WTC11 (cell line): ENCODE data around the gene PIGU. TPM values are rescaled to one million over a fixed set of nuclear protein-coding genes. Genes with fewer than 3 reads are reported as not detected.
"Not testable (repeated sequence)": the region's sequence is repeated elsewhere in the genome, so short reads cannot be mapped to it uniquely, and the experiment has no call there.

ENCODE experiments used
- ATAC-seq: fragments of 200-7000 bp; cut with Tn5 transposase; 2 replicates; pipeline ENCODE4 v1.10.0; 2021; ENCODE audit warnings: mild to moderate bottlenecking, moderate library complexity
- CTCF ChIA-PET: fragments of 300-600 bp; sonication (Branson Sonifier 250); formaldehyde crosslinking; loops from one replicate; lab custom pipeline; 2021; ENCODE audit warnings: antibody characterized with exemption; lab: Charles Lee
- POLR2A ChIA-PET: fragments of 350-600 bp; sonication (Branson Sonifier 250); formaldehyde crosslinking; loops from one replicate; lab custom pipeline; 2021; ENCODE audit warnings: antibody characterized with exemption; lab: Charles Lee
- DNase-seq: peaks from one replicate; pipeline ENCODE4 v3.0.0; 2021; ENCODE audit warnings: low spot score
- H3K27ac Mint-ChIP-seq: 2 replicates; pipeline ENCODE4 v1.8.0; 2021; ENCODE audit warnings: mixed read lengths
- H3K27me3 Mint-ChIP-seq: 2 replicates; pipeline ENCODE4 v1.8.0; 2021; ENCODE audit warnings: low read depth, mild to moderate bottlenecking, moderate library complexity, mixed read lengths
- H3K36me3 Mint-ChIP-seq: 2 replicates; pipeline ENCODE4 v1.8.0; 2021; ENCODE audit warnings: mixed read lengths
- H3K4me1 Mint-ChIP-seq: 2 replicates; pipeline ENCODE4 v1.8.0; 2022; ENCODE audit warnings: mixed read lengths
- H3K4me3 Mint-ChIP-seq: 2 replicates; pipeline ENCODE4 v1.8.0; 2021; ENCODE audit warnings: mild to moderate bottlenecking, moderate library complexity, mixed read lengths
- H3K9me3 Mint-ChIP-seq: 2 replicates; pipeline ENCODE4 v1.8.0; 2021; ENCODE audit warnings: mixed read lengths
- ATF1 ChIP-seq: sonication (generic); formaldehyde crosslinking; IDR thresholded peaks from 2 replicates; pipeline ENCODE4 v1.8.1; 2023; ENCODE audit warnings: mild to moderate bottlenecking, moderate library complexity, missing genetic modification reagents
- CTCF ChIP-seq: fragments of 200-600 bp; IDR thresholded peaks from 2 replicates; pipeline ENCODE4 v1.8.0; 2022; ENCODE audit warnings: antibody characterized with exemption
- FOXK1 ChIP-seq: sonication (generic); formaldehyde crosslinking; IDR thresholded peaks from 2 replicates; pipeline ENCODE4 v1.8.0; 2022; ENCODE audit warnings: mild to moderate bottlenecking, moderate library complexity, missing genetic modification reagents
- FOXP1 ChIP-seq: sonication (generic); formaldehyde crosslinking; IDR thresholded peaks from 2 replicates; pipeline ENCODE4 v1.8.0; 2022; ENCODE audit warnings: missing genetic modification reagents, mild to moderate bottlenecking, moderate library complexity, borderline replicate concordance
- GABPB1 ChIP-seq: sonication (generic); formaldehyde crosslinking; IDR thresholded peaks from 2 replicates; pipeline ENCODE4 v1.8.1; 2023; ENCODE audit warnings: mild to moderate bottlenecking, missing genetic modification reagents
- HMGA2 ChIP-seq: fragments of 250-450 bp; sonication (Bioruptor Pico); IDR thresholded peaks from 2 replicates; pipeline ENCODE4 v1.4.0; 2021; ENCODE audit warnings: mild to moderate bottlenecking, moderate library complexity
- IRF2 ChIP-seq: sonication (generic); formaldehyde crosslinking; IDR thresholded peaks from 2 replicates; pipeline ENCODE4 v1.8.0; 2022; ENCODE audit warnings: low read depth, missing genetic modification reagents, borderline replicate concordance
- JUN ChIP-seq: sonication (generic); formaldehyde crosslinking; IDR thresholded peaks from 2 replicates; pipeline ENCODE4 v1.8.0; 2023; ENCODE audit warnings: mild to moderate bottlenecking, missing genetic modification reagents
- OVOL2 ChIP-seq: fragments of 250-450 bp; sonication (Bioruptor Pico); IDR thresholded peaks from 2 replicates; pipeline ENCODE4 v1.9.0; 2021; ENCODE audit warnings: mild to moderate bottlenecking, borderline replicate concordance
- PRDM15 ChIP-seq: sonication (generic); formaldehyde crosslinking; IDR thresholded peaks from 2 replicates; pipeline ENCODE4 v1.8.0; 2022; ENCODE audit warnings: missing genetic modification reagents
- SP1 ChIP-seq: sonication (generic); formaldehyde crosslinking; conservative IDR thresholded peaks from 2 replicates; pipeline ENCODE4 v1.8.1; 2022; ENCODE audit warnings: missing genetic modification reagents
- STAT6 ChIP-seq: sonication (generic); formaldehyde crosslinking; conservative IDR thresholded peaks from 2 replicates; pipeline ENCODE4 v1.8.1; 2023; ENCODE audit warnings: mild to moderate bottlenecking, low read depth, missing genetic modification reagents, moderate library complexity
- ZNF281 ChIP-seq: sonication (generic); formaldehyde crosslinking; IDR thresholded peaks from 2 replicates; pipeline ENCODE4 v1.8.0; 2023; ENCODE audit warnings: mild to moderate bottlenecking, missing genetic modification reagents
- ZNF317 ChIP-seq: sonication (generic); formaldehyde crosslinking; IDR thresholded peaks from 2 replicates; pipeline ENCODE4 v1.8.1; 2023; ENCODE audit warnings: low read depth, mild to moderate bottlenecking, moderate library complexity, missing genetic modification reagents, borderline replicate concordance
- total RNA-seq: library from RNA; stranded (reverse); gene quantifications from 3 replicates; pipeline ENCODE4 v1.2.3, GENCODE V29; 2021

The PIGU gene
- total RNA-seq, 1 experiment from 2014 or later, result 24.8 TPM

- ATAC-seq, result no peak
- Mint-ChIP-seq H3K4me1 (no peaks in the 10 kb centered on the region), H3K9me3 (no peaks in the 10 kb centered on the region), H3K27ac (peak overlapping the region; percentile 23; the same call in 1 of the 2 replicates), H3K4me3 (no peak overlapping the region), H3K36me3 (no peaks in the 10 kb centered on the region), H3K27me3 (peaks cover 2% of the 10 kb centered on the region)
- DNase-seq, result no peak
- TF ChIP-seq SP1 (no peak), GABPB1 (CRISPR knock-in tag) (peak; percentile 37; the same call in 1 of the 2 replicates), OVOL2 (CRISPR knock-in tag) (no peak), ATF1 (CRISPR knock-in tag) (no peak), STAT6 (CRISPR knock-in tag) (no peak)
- ChIA-PET CTCF (no interaction called here), POLR2A (no interaction called here)
Observed at GRCh38 chr20:34717230-34718095, 40.6 kb upstream of the PIGU start.

- no peaks in the 10 kb centered on the region for H3K4me1 Mint-ChIP-seq
- DNase-seq (no peak), ATAC-seq (no peak)
- H3K27me3 Mint-ChIP-seq, result peaks cover 7% of the 10 kb centered on the region
- H3K4me3 Mint-ChIP-seq, result no peak overlapping the region
- no peaks in the 10 kb centered on the region for H3K9me3 Mint-ChIP-seq
- H3K36me3 Mint-ChIP-seq, result no peaks in the 10 kb centered on the region
- no peak overlapping the region for H3K27ac Mint-ChIP-seq
- CTCF ChIA-PET, result interaction anchor here (0.9 kb wide), 1 partner anchor 53 kb away, joined by 5 read pairs; no protein-coding TSS in a partner anchor
- POLR2A ChIA-PET, result no interaction called here
- TF ChIP-seq ZNF317 (CRISPR knock-in tag), result no peak
- TF ChIP-seq FOXK1, result no peak
- TF ChIP-seq JUN (CRISPR knock-in tag), result no peak
- no peak for TF ChIP-seq GABPB1 (CRISPR knock-in tag)
- no peak for TF ChIP-seq FOXP1 (CRISPR knock-in tag)
- no peak for TF ChIP-seq HMGA2 (CRISPR knock-in tag)
- TF ChIP-seq IRF2 (CRISPR knock-in tag), result no peak
- TF ChIP-seq PRDM15 (CRISPR knock-in tag), result no peak
Observed at GRCh38 chr20:34716921-34717229, 40.0 kb upstream of the PIGU start.

- peaks cover 4% of the 10 kb centered on the region for H3K4me1 Mint-ChIP-seq
- TF ChIP-seq CTCF (no peak), ZNF281 (CRISPR knock-in tag) (no peak)
- no peak overlapping the region for H3K27ac Mint-ChIP-seq
- ChIA-PET CTCF (no interaction called here), POLR2A (interaction anchor here (0.6 kb wide), 1 partner anchor 299 kb away, joined by 3 read pairs; no protein-coding TSS in a partner anchor)
- ATAC-seq (no peak), DNase-seq (no peak)
- H3K9me3 Mint-ChIP-seq, result no peaks in the 10 kb centered on the region
- no peak overlapping the region for H3K4me3 Mint-ChIP-seq
- peaks cover 22% of the 10 kb centered on the region for H3K27me3 Mint-ChIP-seq
- H3K36me3 Mint-ChIP-seq, result no peaks in the 10 kb centered on the region
Observed at GRCh38 chr20:34715384-34715783, 38.5 kb upstream of the PIGU start.

- not testable (repeated sequence) for ATAC-seq, DNase-seq, H3K27ac Mint-ChIP-seq, H3K36me3 Mint-ChIP-seq, H3K4me1 Mint-ChIP-seq, H3K4me3 Mint-ChIP-seq, H3K9me3 Mint-ChIP-seq
- POLR2A ChIA-PET, result interaction anchor here (0.6 kb wide), 1 partner anchor 23 kb away, joined by 3 read pairs; no protein-coding TSS in a partner anchor
- CTCF ChIA-PET, result interaction anchor here (0.6 kb wide), 1 partner anchor 15 kb away, joined by 4 read pairs; no protein-coding TSS in a partner anchor
- H3K27me3 Mint-ChIP-seq, result peaks cover 26% of the 10 kb centered on the region
Observed at GRCh38 chr20:34713944-34714515, 37.1 kb upstream of the PIGU start.
